IPS-18a (cell line): Measurements from ENCODE around the gene CHD1.

ENCODE experiments used
- H3K27ac ChIP-seq: one replicate; pipeline ENCODE4 v1.5.1; 2013; ENCODE audit warnings: low read length
- H3K27me3 ChIP-seq: one replicate; pipeline ENCODE4 v1.6.1; 2013; ENCODE audit warnings: mild to moderate bottlenecking, low read length; ENCODE audit not compliant: control insufficient read depth, insufficient read depth
- H3K36me3 ChIP-seq: one replicate; pipeline ENCODE4 v1.6.1; 2013; ENCODE audit warnings: low read depth, low read length; ENCODE audit not compliant: control insufficient read depth
- H3K4me1 ChIP-seq: one replicate; pipeline ENCODE4 v1.6.1; 2013; ENCODE audit warnings: low read depth, low read length; ENCODE audit not compliant: control insufficient read depth
- H3K4me3 ChIP-seq: one replicate; pipeline ENCODE4 v1.5.1; 2013; ENCODE audit warnings: low read length
- H3K9ac ChIP-seq: one replicate; pipeline ENCODE4 v1.6.1; 2013; ENCODE audit warnings: mild to moderate bottlenecking, low read length, moderate library complexity
- H3K9me3 ChIP-seq: one replicate; pipeline ENCODE4 v1.6.1; 2013; ENCODE audit warnings: low read depth, low read length; ENCODE audit not compliant: control insufficient read depth

The CHD1 gene

DNA sequence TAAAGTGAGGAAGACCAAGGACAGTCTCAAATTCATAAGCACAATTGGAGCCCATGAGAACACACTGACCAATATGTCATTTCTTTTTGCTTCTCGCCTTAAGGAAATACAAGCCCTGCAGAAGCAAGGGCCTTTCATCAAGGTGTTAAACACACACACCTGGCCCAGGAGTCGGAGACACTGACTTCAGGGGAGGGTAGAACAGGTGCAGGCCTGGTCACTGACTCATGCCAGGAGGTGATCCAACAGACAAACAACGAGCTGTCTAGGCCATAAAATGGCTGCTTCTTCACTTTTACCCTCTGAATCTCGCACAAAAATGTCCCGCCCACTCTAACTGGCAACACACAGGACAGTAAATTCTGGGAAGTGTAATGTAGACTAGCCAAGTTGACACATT, 92.6 kb downstream of the CHD1 start:
- Histone ChIP-seq H3K4me3 (no peak overlapping the region), H3K27ac (no peak overlapping the region), H3K27me3 (no peaks in the 10 kb centered on the region), H3K4me1 (no peaks in the 10 kb centered on the region), H3K36me3 (no peaks in the 10 kb centered on the region), H3K9ac (no peak overlapping the region), H3K9me3 (no peaks in the 10 kb centered on the region)

DNA sequence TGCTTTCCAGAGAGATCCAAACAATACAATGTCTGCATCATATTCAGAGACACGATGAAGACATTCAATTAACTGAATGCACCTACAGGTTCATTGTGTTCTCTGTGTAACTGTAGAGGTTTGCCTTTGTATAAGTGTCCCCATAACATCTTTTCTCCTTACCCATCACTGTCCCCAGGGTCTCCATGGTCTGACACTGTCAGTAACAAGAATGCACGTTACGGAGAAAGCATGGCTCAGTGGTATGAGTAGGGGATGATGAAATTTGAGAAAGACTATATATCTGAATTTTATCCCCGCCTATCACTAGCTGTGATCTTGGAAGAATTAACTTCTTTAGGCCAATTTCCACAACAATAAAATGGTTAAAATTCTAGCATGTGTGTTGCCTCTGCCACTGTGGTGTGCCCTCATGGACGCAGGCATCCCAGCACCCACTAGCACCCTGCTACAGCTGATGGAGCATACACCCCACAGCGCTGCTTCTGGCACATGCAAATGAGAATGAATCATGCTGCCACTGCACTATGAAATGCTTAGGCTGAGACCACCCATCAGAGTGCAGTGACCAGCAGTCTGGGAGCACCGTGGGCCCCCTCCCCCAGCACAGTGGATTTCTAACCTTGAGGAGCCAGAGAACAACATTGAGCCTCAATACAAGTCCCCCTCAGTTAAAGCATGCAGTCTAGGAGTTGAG, 101.1 kb downstream of the CHD1 start:
- Histone ChIP-seq H3K27me3 (no peaks in the 10 kb centered on the region), H3K9ac (no peak overlapping the region), H3K36me3 (no peaks in the 10 kb centered on the region), H3K27ac (no peak overlapping the region), H3K4me1 (no peaks in the 10 kb centered on the region), H3K9me3 (no peaks in the 10 kb centered on the region), H3K4me3 (no peak overlapping the region)

DNA sequence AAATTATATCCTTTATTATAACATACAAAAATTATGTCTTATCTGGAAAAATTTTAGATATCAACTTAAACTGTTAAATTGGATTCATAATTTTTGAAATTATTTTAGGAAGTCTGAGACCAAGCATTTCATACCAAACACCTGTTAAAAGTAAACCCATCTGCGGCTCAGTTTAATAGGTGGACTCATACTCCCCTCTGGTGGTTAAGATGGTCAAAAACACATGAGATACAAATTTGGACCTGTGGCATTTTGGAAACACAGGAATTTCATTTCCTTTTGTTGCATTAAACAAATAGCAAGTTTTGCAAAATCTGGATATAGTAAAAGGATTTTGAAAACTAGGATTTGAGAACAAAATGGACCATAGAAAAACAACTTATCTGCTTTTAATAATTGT, 101.6 kb downstream of the CHD1 start:
- H3K4me3 ChIP-seq, result no peak overlapping the region
- H3K4me1 ChIP-seq, result no peaks in the 10 kb centered on the region
- no peak overlapping the region for H3K9ac ChIP-seq
- no peaks in the 10 kb centered on the region for H3K27me3 ChIP-seq
- no peaks in the 10 kb centered on the region for H3K9me3 ChIP-seq
- no peaks in the 10 kb centered on the region for H3K36me3 ChIP-seq
- no peak overlapping the region for H3K27ac ChIP-seq

DNA sequence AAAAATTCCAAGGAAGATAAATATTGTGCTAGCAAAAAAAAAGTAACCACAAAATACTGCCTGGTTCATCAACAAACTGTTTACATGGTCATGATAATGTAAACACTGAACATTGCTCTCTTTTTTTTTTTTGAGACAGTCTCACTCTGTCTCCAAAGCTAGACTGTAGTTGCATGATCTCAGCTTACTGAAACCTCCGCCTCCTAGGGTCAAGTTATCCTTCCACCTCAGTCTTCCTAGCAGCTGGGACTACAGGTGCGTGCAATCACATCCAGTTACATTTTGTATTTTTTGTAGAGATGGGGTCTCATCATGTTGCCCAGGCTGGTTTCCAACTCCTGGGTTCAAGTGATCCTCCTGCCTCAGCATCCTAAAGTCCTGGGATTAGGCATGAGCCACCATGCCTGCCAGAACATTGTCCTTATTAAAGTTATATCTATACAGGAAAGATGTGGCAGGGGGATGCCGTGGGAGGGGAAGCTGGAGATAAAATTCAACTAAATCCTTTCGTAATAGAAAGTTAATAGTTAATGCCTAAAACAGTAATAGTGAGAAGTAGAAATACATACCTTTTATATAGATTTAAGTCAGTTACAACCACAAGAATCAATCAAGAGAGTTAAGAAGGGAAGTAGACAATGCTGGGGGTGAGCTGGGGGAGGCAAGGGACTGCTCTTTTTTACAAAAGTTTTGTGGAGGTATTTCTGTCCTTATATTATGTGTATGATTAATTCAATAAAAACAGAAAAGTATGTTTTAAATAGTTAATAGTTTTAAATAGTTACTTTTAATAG, 103.0 kb downstream of the CHD1 start:
- Histone ChIP-seq H3K9me3 (peaks cover 5% of the 10 kb centered on the region), H3K36me3 (no peaks in the 10 kb centered on the region), H3K4me3 (no peak overlapping the region), H3K4me1 (no peaks in the 10 kb centered on the region), H3K9ac (no peak overlapping the region), H3K27ac (no peak overlapping the region), H3K27me3 (no peaks in the 10 kb centered on the region)

DNA sequence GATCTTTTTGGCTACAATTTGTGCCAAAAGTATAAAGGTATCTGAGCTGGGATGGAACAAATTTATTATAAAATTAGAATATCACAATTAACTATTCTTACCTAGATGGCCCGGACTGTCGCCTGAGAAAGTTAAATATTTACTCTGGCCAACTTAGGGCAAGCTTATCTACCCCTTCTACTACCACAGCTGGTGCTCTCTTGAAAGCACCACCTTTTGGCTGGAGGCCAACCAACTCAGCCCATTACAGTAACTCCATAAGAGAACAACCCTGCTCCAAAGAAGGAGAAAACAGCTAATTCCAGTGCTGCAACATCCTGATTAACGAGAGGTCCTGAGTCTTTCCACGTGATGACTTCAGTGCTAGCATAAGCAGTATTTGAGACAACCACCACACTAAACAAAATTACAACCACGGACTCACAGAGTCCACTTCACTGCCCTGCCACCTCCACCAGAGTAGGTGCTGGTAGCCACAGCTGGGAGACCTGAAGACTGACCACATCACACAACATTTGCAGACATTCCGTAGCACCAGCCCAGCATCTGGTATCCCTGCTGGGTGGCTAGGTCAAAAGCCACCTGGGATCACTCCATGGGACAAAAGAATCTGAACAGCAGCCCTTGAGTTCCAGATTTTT, 112.1 kb downstream of the CHD1 start:
- Histone ChIP-seq H3K9me3 (peaks cover 6% of the 10 kb centered on the region), H3K9ac (no peak overlapping the region), H3K36me3 (no peaks in the 10 kb centered on the region), H3K27ac (no peak overlapping the region), H3K4me1 (no peaks in the 10 kb centered on the region), H3K27me3 (no peaks in the 10 kb centered on the region), H3K4me3 (no peak overlapping the region)

DNA sequence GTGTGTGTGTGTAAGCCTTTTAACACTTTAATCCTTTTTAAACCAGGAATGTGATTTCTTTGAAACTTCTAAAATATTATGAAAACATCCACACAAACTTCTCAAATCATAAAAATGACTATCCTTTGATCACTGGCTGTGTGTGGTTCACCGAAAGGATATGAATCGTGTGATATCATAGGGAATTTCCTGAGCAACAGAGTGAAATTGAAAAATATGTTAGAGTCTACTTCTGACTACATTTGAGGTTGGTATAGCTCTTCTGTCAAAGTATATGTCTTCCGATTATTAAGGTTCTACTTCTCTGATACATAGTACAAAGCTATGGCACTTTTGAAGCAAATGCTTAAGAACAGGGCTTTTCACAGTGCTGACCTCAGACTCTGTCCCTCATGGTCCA, 115.1 kb downstream of the CHD1 start:
- Histone ChIP-seq H3K4me3 (no peak overlapping the region), H3K27ac (no peak overlapping the region), H3K4me1 (no peaks in the 10 kb centered on the region), H3K9me3 (no peaks in the 10 kb centered on the region), H3K9ac (no peak overlapping the region), H3K27me3 (no peaks in the 10 kb centered on the region), H3K36me3 (no peaks in the 10 kb centered on the region)

DNA sequence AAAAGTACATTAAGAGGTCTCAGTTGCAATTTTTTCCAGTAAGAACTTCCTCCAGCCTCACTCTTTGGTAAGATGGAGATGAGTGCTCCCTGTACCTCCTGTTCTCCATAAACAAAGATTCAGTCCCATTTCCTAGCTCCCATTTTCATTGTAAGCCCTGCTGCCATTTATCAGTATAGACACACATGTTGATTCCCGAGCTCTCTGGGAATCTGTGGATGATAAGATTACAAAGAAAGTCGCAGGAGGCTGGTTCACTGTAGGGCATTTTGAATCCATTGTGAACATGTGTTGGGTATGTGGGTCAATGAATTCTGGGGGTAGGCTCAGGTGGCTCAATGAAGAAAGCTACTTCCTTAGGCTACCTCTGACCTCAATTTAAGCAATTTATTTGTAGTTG, 118.6 kb downstream of the CHD1 start:
- H3K27ac ChIP-seq, result no peak overlapping the region
- no peak overlapping the region for H3K9ac ChIP-seq
- H3K27me3 ChIP-seq, result no peaks in the 10 kb centered on the region
- H3K4me3 ChIP-seq, result no peak overlapping the region
- no peaks in the 10 kb centered on the region for H3K36me3 ChIP-seq
- peaks cover 9% of the 10 kb centered on the region for H3K9me3 ChIP-seq
- no peaks in the 10 kb centered on the region for H3K4me1 ChIP-seq

DNA sequence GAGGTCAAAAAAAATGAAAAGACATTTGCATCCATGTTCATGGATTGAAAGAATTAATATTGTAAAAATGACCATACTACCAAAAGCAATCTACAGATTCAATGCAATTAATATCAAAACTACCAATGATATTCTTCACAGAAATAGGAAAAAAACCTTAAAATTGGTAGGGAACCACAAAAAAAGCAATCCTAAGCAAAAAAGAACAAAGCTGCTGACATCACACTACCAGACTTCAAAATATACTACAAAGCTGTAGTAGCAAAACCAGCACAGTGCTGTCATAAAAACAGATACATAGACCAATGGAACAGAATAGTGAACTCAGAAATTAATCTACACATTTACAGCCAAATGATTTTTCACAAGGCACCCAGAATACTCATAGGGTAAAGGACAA, 121.0 kb downstream of the CHD1 start:
- Histone ChIP-seq H3K36me3 (no peaks in the 10 kb centered on the region), H3K27me3 (no peaks in the 10 kb centered on the region), H3K4me3 (no peak overlapping the region), H3K4me1 (no peaks in the 10 kb centered on the region), H3K9ac (no peak overlapping the region), H3K27ac (no peak overlapping the region), H3K9me3 (peaks cover 9% of the 10 kb centered on the region)

DNA sequence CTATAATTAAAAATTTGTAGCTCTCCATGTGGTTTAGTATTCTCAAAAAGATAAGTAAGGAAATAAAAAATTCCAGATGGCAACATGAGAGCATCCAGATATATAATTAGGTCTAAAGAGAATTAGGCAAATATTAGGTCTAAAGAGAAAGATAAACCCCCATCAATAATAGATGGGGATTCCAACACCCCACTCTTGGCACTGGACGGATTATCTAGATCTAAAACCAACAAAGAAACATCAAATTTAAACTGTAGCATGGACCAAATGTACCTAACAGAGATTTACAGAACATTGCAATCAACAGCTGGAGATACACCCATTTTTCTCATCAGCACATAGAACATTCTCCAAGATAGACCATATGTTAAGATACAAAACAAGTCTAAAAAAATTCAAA, 123.7 kb downstream of the CHD1 start:
- Histone ChIP-seq H3K27ac (no peak overlapping the region), H3K4me3 (no peak overlapping the region), H3K27me3 (no peaks in the 10 kb centered on the region), H3K9ac (no peak overlapping the region), H3K9me3 (peaks cover 9% of the 10 kb centered on the region), H3K36me3 (no peaks in the 10 kb centered on the region), H3K4me1 (no peaks in the 10 kb centered on the region)

DNA sequence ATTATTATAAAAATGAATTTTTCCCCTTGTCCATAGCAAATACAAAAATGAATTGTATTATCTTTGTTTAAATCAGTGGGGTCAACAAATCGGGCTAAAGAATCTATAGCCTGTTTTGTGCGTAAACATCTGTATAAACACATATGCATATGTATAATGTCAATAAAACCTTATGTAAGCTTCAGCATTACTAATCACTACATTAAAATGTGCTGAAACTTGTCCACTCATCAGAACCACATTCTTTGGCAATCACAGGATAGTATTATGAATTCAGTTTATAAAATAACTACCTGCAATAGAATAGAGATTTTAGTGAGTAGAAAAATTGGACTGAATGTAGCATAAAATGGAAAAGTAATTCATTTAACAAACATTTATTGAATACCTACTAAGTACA, 124.7 kb downstream of the CHD1 start:
- Histone ChIP-seq H3K27me3 (no peaks in the 10 kb centered on the region), H3K4me3 (no peak overlapping the region), H3K4me1 (no peaks in the 10 kb centered on the region), H3K9me3 (peaks cover 9% of the 10 kb centered on the region), H3K9ac (no peak overlapping the region), H3K27ac (no peak overlapping the region), H3K36me3 (no peaks in the 10 kb centered on the region)
